SIG-M5 treated with dmso at 0.1 percent for 504 hours (cell line): ENCODE data around the gene NOTCH4.

Experiments
- DNase-seq: peaks from one replicate; lab custom pipeline; 2025; ENCODE audit not compliant: unreplicated experiment; lab: John Stamatoyannopoulos, UW

The NOTCH4 gene

GRCh38 chr6:32147401-32148132 lies 76.3 kb downstream of the NOTCH4 start:
- no peak for DNase-seq

GRCh38 chr6:32146687-32147086 lies 77.2 kb downstream of the NOTCH4 start:
- no peak for DNase-seq

- DNase-seq, result no peak
These were observed 77.6 kb downstream of the NOTCH4 start for GRCh38 chr6:32146287-32146686.
